SK-MEL-5 (cell line): ENCODE measurements around the gene ACOT11. TPM values are rescaled to one million over a fixed set of nuclear protein-coding genes. Genes with fewer than 3 reads are reported as not detected.
"Not testable (repeated sequence)": the region's sequence is repeated elsewhere in the genome, so short reads cannot be mapped to it uniquely, and the experiment has no call there.

Experiments
- DNase-seq: peaks from one replicate; pipeline ENCODE4 v3.0.0-alpha.2; 2016; ENCODE audit warnings: low read depth, low spot score
- in situ Hi-C: cut with HindIII; loops from 2 replicates; pipeline ENCODE4 v1.10.0; 2016; ENCODE audit warnings: low sequenced_read_pairs, high pct_unique_total_duplicates, low pct_unique_long_range_greater_than_20kb
- polyA plus RNA-seq, 2 experiments: library from polyadenylated mRNA; depleted of rRNA; stranded (reverse); fragments of >200 nt; gene quantifications; 2 replicates each; pipeline ENCODE4 v1.2.3, GENCODE V29; 2015
- total RNA-seq: library from RNA; depleted of rRNA; stranded (reverse); fragments of >200 nt; shearing (Covaris generic); gene quantifications from 2 replicates; pipeline ENCODE4 v1.2.3, GENCODE V29; 2014; rRNA removed

ACOT11 gene
- 0.13 and 0.61 TPM in 2 replicates for total RNA-seq
- 0.46 and 0.62 TPM in 2 replicates for polyA plus RNA-seq (2015; cell fraction: cytosol; rRNA removed)
- 1.9 and 3.3 TPM in 2 replicates for polyA plus RNA-seq (2015; cell fraction: nucleus; rRNA removed)

DNA sequence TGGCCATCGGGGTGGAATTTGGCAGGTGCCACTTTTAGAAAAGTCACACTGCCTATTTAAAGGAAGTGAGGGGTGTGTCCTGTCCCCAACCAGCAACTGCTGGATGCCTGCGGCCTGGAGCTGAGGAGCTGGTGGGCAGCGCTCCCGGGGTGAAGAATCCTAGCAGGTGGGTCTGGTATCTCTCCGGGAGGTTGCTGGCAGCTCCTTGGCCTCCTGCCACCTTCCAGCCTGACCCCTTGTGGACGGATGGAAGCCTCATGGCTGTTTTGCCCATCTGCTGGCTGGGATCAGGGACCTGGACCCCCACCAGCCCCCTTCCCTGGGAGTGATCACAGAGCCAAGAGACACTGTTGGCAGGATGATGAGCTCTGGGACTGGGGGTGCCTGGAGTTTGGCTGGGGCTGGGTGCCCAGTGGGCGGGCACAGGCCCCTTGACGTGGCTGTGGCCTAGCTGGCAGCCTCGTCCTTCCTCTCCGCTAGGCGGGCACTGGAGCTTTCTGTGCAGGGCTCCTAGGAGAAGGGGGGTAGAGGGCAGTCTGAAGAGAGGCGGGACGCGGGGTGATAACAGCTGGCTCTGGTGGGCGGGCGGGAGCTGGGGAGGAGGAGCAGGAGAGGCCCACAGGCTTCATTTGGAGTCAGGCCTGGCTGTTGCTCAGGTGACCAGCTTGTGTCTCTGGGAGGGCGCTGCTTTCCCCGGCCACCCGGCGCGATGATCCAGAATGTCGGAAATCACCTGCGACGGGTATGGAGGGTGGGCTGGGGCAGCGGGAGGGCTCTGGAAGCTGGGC, at the start of gene ACOT11:
Gene ACOT11 (plus strand): TSS at position 628 of the 788 bp plus-strand sequence. CDS start 82 bp downstream, at position 710.
- DNase-seq: peak; percentile 27
- in situ Hi-C loops: no loop called here

- in situ Hi-C loops: no loop called here
- no peak for DNase-seq
Observed at GRCh38 chr1:54498383-54499096, 49.5 kb upstream of the ACOT11 start.

- no peak for DNase-seq
- in situ Hi-C loops: no loop called here
Observed at GRCh38 chr1:54499097-54499359, 49.0 kb upstream of the ACOT11 start.

- no peak for DNase-seq
- in situ Hi-C loops: no loop called here
Observed at GRCh38 chr1:54499360-54500106, 48.5 kb upstream of the ACOT11 start.

- in situ Hi-C loops: no loop called here
- DNase-seq: no peak
Observed at GRCh38 chr1:54500107-54500431, 48.0 kb upstream of the ACOT11 start.

- no peak for DNase-seq
- in situ Hi-C loops: no loop called here
Observed at GRCh38 chr1:54501849-54502248, 46.2 kb upstream of the ACOT11 start.

DNA sequence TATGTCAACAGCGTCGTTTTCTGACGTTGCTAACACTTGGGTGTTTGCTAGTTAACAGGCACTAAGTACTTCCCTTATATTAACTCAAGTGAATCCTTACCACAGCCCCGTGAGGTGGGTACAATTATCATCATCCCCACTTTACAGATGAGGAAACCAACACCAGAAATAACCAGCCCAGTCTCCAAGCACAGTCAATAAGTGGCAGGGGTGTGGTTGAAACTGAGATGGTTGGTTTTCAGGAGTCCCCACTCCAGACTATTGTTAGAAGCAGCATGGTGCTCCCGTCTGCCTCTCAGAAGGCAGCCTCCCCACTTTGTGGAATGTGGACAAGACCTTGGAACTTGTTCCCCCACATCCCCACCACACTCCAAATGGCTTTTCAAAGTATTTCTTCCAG, 45.7 kb upstream of the ACOT11 start:
- in situ Hi-C loops: no loop called here
- no peak for DNase-seq

DNA sequence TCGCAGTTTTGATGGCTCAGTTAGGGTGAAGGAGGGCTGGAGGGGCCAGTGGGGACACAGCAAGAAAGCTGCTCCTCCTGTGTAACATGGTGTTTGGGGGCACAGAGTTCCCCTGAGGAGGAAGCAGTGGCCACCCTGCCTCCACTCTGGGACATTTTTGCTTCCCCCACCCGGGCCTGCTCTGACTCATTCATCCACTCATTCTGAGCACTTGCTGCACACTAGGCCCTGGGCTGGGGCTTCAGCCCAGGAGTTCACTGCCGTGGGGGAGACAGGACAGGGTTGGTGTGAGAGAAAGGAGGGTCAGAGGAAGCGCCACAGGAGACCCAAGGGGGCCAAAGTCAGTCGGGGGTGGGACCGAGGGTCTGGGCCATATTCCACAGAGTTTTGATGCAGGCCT, 41.4 kb upstream of the ACOT11 start:
- in situ Hi-C loops: no loop called here
- no peak for DNase-seq

DNA sequence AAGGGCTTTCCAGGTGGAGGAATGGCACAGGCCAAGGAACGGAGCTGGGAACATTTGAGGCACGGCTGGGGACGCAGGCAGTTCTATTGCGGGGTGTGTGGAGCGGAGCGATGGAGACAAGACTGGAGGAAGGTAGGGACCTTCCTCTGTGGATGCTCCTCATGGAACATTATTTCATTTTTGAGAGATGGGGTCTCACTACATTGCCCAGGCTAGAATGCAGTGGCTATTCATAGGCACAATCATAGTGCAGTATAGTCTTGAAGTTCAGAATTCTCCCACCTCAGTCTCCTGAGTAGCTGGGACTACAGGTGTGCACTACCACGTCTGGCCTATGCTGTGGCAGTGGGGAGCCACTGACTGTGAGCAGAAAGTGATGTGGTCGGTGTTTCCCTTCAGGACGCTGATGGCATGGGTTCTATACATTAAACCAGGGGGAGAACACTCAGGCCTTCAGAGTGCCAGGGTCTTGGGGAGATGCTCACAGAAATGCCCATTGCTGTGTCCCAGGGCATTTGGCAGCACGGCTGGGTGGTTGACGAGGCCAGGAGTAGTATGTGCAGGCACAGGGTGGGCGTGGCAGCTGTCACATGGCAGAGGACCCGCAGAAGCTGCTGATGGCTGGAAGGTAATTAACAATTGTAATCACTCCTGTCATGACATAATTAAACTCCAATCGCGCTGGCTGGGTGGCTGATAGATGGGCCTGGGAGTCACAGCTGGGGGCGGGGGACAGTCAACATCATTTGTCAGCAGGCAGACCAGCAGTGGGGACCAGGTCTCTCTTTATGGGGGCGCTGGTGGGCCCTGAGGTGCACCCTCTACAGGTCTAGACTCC, 40.8 kb upstream of the ACOT11 start:
- in situ Hi-C loops: no loop called here

DNA sequence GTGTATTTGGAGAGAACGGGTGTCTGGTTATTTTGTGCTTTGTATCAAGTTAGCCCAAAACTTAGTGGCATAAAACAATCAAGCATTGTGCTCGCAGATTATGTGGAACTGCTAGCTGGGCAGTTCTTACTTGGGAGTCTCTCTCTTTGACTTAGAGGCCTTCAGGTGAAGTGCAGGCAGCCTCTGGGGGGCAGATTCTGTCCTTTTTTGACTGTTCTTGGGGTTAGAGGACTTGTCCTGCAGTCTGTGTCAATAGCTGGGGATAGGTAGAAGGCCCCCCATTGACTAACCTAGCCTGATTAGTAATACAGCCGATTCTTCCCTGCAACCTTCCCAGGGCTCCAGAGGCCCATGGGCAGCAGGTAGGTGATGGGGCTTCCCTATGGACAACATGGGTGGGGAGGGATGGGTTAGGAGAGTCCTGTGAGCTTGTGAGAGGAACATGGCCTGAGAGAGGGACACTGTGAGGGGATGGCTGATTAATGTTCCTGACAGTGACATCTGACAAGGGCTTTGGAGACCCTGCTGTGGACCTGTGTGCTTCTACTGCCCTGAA, 37.2 kb upstream of the ACOT11 start:
- no peak for DNase-seq
- in situ Hi-C loops: no loop called here

More for the DNA sequence above, 40.8 kb upstream of the ACOT11 start:
- no peak for DNase-seq

GRCh38 chr1:54513921-54514580, 34.0 kb upstream of the ACOT11 start:
- in situ Hi-C loops, DNase-seq: not testable (repeated sequence)

DNA sequence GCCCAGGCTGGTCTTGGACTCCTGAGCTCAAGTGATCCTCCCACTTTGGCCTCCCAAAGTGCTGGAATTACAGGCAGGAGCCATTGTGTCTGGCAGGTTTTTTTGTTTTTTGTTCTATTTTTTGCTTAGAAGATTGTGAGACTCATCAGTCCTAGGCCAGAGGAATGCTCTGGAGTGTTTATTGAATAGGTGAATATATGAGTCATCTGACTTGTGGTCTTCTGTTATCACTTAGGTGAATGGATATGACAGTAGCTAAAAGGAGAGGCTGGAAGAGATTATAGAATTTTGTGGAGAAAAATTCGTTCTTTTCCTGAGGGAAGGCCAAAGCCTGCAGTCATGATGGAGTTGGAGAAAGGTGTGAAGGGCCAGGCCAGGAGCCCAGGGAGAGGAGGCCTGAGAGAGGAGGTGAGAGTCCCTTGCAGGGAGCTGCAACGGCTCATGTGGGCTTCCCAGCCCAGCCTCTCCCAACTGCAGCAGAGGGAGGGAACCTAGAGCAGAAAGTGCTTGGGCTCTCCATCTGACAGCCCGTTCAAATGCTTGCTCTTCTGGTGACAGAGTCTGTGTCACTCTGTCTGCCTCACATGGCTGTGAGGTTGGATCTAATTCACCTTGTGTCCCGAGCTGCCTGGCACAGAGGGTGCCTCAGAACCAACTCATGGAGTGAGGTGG, 31.6 kb upstream of the ACOT11 start:
- in situ Hi-C loops: no loop called here
- no peak for DNase-seq

DNA sequence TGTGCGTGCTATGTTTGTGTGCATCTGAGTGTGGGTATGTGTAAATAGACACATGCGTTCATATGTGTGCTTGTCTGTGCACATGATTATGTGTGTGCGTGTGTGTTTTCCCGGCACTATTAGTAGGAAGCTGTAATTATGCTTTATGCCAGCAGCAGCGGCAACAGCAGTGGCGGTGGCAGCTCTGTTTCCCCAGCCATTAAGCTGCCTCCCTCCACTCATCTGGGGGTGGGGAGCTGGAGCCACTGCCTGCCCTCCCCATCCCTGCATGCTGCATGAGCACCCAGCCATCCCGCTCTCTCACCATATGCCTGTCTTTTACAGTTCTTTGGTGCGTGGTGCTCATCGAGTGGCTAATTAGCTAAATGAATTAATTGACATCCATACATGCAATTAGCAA, 30.5 kb upstream of the ACOT11 start:
- no peak for DNase-seq
- in situ Hi-C loops: no loop called here

DNA sequence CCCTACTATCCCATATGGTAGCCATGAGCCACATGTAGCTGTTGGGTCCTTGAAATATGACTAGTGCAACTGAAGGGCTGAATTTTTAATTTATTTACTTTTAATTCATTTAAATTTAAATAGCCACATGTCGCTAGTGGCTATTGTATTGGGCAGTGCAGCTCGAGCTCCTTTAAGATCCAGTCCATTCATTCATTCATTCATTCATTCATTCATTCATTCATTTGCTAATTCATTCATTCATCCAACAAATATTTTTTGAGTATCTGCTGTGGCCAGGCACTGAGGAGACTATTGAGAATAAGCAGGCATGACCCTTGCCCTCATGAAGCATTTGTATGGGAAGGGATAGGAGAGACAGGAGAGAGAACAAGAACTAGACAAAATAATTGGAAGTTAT, 29.5 kb upstream of the ACOT11 start:
- DNase-seq: no peak
- in situ Hi-C loops: no loop called here

DNA sequence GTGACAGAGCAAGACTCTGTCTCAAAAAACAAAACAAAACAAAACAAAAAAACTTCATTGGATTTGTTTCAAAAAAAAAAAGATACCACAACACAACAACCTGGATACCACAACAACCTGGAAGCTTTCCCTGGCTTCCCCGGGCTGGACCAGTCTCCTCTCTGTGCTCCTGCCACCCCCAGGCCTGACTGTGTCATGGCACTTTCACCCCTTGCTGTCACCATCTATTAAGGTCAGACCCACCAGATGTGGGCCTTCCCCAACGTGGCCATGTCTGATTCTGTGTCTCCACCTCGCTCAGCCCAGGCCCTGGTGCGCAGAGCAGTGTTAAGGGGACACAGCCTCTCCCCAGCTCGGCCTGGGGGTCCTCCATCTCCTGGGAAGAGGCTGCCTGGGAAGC, 28.3 kb upstream of the ACOT11 start:
- DNase-seq: peak; percentile 39
- in situ Hi-C loops: no loop called here

- in situ Hi-C loops: no loop called here
Observed at GRCh38 chr1:54520631-54521321, 27.3 kb upstream of the ACOT11 start.

More at GRCh38 chr1:54520631-54521321, 27.3 kb upstream of the ACOT11 start:
- no peak for DNase-seq
